NCI-H2196 treated with DMSO at 0.1 percent for 48 hours (cell line): ENCODE results near the gene XG.
"Not testable (repeated sequence)": the region's sequence is repeated elsewhere in the genome, so short reads cannot be mapped to it uniquely, and the experiment has no call there.

ENCODE experiments used
- DNase-seq: peaks from one replicate; lab custom pipeline; 2025; ENCODE audit not compliant: unreplicated experiment; lab: John Stamatoyannopoulos, UW

XG gene

GRCh38 chrX:2780472-2781225 lies 28.8 kb downstream of the XG start:
- not testable (repeated sequence) for DNase-seq

- DNase-seq: no peak
Measured at GRCh38 chrX:2781226-2781571, 29.4 kb downstream of the XG start.

GRCh38 chrX:2781698-2782097 lies 29.9 kb downstream of the XG start:
- no peak for DNase-seq

GRCh38 chrX:2782171-2782570 lies 30.3 kb downstream of the XG start:
- DNase-seq: no peak

- no peak for DNase-seq
Measured at GRCh38 chrX:2782778-2783177, 30.9 kb downstream of the XG start.

- no peak for DNase-seq
Measured at GRCh38 chrX:2784026-2784425, 32.2 kb downstream of the XG start.

GRCh38 chrX:2785538-2785937 lies 33.7 kb downstream of the XG start:
- no peak for DNase-seq

GRCh38 chrX:2788980-2789379 lies 37.1 kb downstream of the XG start:
- DNase-seq: no peak

GRCh38 chrX:2789569-2789968 lies 37.7 kb downstream of the XG start:
- no peak for DNase-seq

GRCh38 chrX:2793752-2794151 lies 41.9 kb downstream of the XG start:
- no peak for DNase-seq

- no peak for DNase-seq
Measured at GRCh38 chrX:2794336-2794735, 42.5 kb downstream of the XG start.

GRCh38 chrX:2796808-2797207 lies 45.0 kb downstream of the XG start:
- not testable (repeated sequence) for DNase-seq

- no peak for DNase-seq
Measured at GRCh38 chrX:2799369-2799768, 47.5 kb downstream of the XG start.

GRCh38 chrX:2799980-2800379 lies 48.1 kb downstream of the XG start:
- not testable (repeated sequence) for DNase-seq

- DNase-seq: no peak
Measured at GRCh38 chrX:2801223-2801622, 49.4 kb downstream of the XG start.

GRCh38 chrX:2802376-2803090 lies 50.7 kb downstream of the XG start:
- not testable (repeated sequence) for DNase-seq

GRCh38 chrX:2803486-2803885 lies 51.6 kb downstream of the XG start:
- DNase-seq: not testable (repeated sequence)

- not testable (repeated sequence) for DNase-seq
Measured at GRCh38 chrX:2804106-2804843, 52.4 kb downstream of the XG start.

GRCh38 chrX:2804858-2805257 lies 53.0 kb downstream of the XG start:
- DNase-seq: not testable (repeated sequence)

GRCh38 chrX:2811271-2811670 lies 59.4 kb downstream of the XG start:
- DNase-seq: no peak

- DNase-seq: not testable (repeated sequence)
Measured at GRCh38 chrX:2812161-2812907, 60.5 kb downstream of the XG start.
